Choroid plexus epithelial cell (primary cell): ENCODE data around the gene KRT4.
"Not testable (repeated sequence)": the region's sequence is repeated elsewhere in the genome, so short reads cannot be mapped to it uniquely, and the experiment has no call there.

Experiments used
- DNase-seq: peaks from one replicate; pipeline ENCODE4 v3.0.0-alpha.2; 2010; ENCODE audit warnings: low read depth
- H3K4me3 ChIP-seq: 2 replicates; pipeline ENCODE4 v1.5.1; 2011; ENCODE audit warnings: low read depth, mild to moderate bottlenecking, control low read depth, low read length, moderate library complexity
- CTCF ChIP-seq: conservative IDR thresholded peaks from 2 replicates; pipeline ENCODE4 v1.5.1; 2011; ENCODE audit warnings: low read depth, mild to moderate bottlenecking, control low read depth, inconsistent platforms, low read length, moderate library complexity

KRT4 gene

GRCh38 chr12:52763991-52764390 is 49.9 kb downstream of the KRT4 start:
- no peak overlapping the region for H3K4me3 ChIP-seq
- DNase-seq: no peak
- TF ChIP-seq CTCF: no peak

- no peak for TF ChIP-seq CTCF
- DNase-seq: no peak
- no peak overlapping the region for H3K4me3 ChIP-seq
Measured at GRCh38 chr12:52763036-52763659, 50.8 kb downstream of the KRT4 start.

GRCh38 chr12:52761802-52762201 is 52.1 kb downstream of the KRT4 start:
- H3K4me3 ChIP-seq: no peak overlapping the region
- no peak for TF ChIP-seq CTCF
- DNase-seq: no peak

GRCh38 chr12:52761218-52761617 is 52.7 kb downstream of the KRT4 start:
- H3K4me3 ChIP-seq, DNase-seq: not testable (repeated sequence)

GRCh38 chr12:52760623-52761022 is 53.3 kb downstream of the KRT4 start:
- no peak overlapping the region for H3K4me3 ChIP-seq
- DNase-seq: no peak
- no peak for TF ChIP-seq CTCF

GRCh38 chr12:52759695-52760094 is 54.2 kb downstream of the KRT4 start:
- no peak for TF ChIP-seq CTCF
- no peak for DNase-seq
- no peak overlapping the region for H3K4me3 ChIP-seq

- no peak for TF ChIP-seq CTCF
- no peak for DNase-seq
- H3K4me3 ChIP-seq: no peak overlapping the region
Measured at GRCh38 chr12:52759218-52759617, 54.7 kb downstream of the KRT4 start.
